ENCODE results near the gene CFAP157. TPM values are rescaled to one million over a fixed set of nuclear protein-coding genes. Genes with fewer than 3 reads are reported as not detected.

CFAP157 gene
- total RNA-seq, 1 donor from 2014 or later: 0.85 TPM

- Mint-ChIP-seq H3K36me3 (ENCODE audit: low read depth, unreplicated experiment) (peaks cover 10% of the 10 kb centered on the region), H3K4me3 (ENCODE audit: unreplicated experiment) (no peak overlapping the region), H3K4me1 (ENCODE audit: unreplicated experiment) (peaks cover 19% of the 10 kb centered on the region), H3K9me3 (ENCODE audit: unreplicated experiment) (no peaks in the 10 kb centered on the region), H3K27me3 (ENCODE audit: unreplicated experiment) (peaks cover 9% of the 10 kb centered on the region), H3K27ac (ENCODE audit: unreplicated experiment) (no peak overlapping the region)
- TF ChIP-seq, protein P1, sequence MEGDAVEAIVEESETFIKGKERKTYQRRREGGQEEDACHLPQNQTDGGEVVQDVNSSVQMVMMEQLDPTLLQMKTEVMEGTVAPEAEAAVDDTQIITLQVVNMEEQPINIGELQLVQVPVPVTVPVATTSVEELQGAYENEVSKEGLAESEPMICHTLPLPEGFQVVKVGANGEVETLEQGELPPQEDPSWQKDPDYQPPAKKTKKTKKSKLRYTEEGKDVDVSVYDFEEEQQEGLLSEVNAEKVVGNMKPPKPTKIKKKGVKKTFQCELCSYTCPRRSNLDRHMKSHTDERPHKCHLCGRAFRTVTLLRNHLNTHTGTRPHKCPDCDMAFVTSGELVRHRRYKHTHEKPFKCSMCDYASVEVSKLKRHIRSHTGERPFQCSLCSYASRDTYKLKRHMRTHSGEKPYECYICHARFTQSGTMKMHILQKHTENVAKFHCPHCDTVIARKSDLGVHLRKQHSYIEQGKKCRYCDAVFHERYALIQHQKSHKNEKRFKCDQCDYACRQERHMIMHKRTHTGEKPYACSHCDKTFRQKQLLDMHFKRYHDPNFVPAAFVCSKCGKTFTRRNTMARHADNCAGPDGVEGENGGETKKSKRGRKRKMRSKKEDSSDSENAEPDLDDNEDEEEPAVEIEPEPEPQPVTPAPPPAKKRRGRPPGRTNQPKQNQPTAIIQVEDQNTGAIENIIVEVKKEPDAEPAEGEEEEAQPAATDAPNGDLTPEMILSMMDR (IDR thresholded peaks at IDR 0.05; ENCODE audit: unreplicated experiment): no peak
- DNase-seq (ENCODE audit: low spot score): no peak
These were observed 25.7 kb downstream of the CFAP157 start for GRCh38 chr9:127732444-127732843.

- Mint-ChIP-seq H3K4me1 (ENCODE audit: unreplicated experiment) (peaks cover 25% of the 10 kb centered on the region), H3K4me3 (ENCODE audit: unreplicated experiment) (peak overlapping the region; percentile 76), H3K36me3 (ENCODE audit: low read depth, unreplicated experiment) (peaks cover 17% of the 10 kb centered on the region), H3K9me3 (ENCODE audit: unreplicated experiment) (no peaks in the 10 kb centered on the region), H3K27me3 (ENCODE audit: unreplicated experiment) (peaks cover 15% of the 10 kb centered on the region), H3K27ac (ENCODE audit: unreplicated experiment) (no peak overlapping the region)
- no peak for DNase-seq (ENCODE audit: low spot score)
- TF ChIP-seq, protein P1 (IDR thresholded peaks at IDR 0.05; ENCODE audit: unreplicated experiment): no peak
These were observed 26.8 kb downstream of the CFAP157 start for GRCh38 chr9:127733614-127734013.

DNA sequence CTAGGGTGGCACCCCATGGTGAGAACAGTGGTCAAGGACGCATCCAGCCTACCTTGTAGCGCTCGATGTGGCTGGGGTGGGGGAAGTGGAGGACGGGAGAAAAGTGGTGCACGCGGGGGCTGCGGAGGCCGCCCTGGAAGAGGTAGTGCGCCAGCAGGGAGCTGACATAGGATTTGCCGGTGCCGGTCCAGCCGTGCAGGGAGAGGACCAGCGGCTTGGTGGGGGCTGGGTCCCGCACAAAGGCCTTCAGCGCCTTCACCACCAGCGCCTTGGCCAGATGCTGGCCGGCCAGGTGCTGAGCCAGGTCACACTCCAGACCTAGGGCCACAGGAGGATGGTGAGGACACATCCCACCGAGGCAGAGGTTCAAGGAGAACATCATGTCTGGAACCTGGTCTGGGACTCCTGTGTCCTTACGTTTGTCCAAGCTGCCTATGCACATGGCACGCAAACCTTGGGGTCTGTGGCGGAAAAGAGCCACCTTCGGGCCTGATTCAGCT, 27.5 kb downstream of the CFAP157 start:
- peaks cover 15% of the 10 kb centered on the region for H3K27me3 Mint-ChIP-seq (ENCODE audit: unreplicated experiment)
- peaks cover 23% of the 10 kb centered on the region for H3K36me3 Mint-ChIP-seq (ENCODE audit: low read depth, unreplicated experiment)
- TF ChIP-seq, protein P1 (IDR thresholded peaks at IDR 0.05; ENCODE audit: unreplicated experiment): no peak
- H3K9me3 Mint-ChIP-seq (ENCODE audit: unreplicated experiment): no peaks in the 10 kb centered on the region
- H3K4me3 Mint-ChIP-seq (ENCODE audit: unreplicated experiment): peak overlapping the region; percentile 76
- peaks cover 25% of the 10 kb centered on the region for H3K4me1 Mint-ChIP-seq (ENCODE audit: unreplicated experiment)
- DNase-seq (ENCODE audit: low spot score): no peak
- H3K27ac Mint-ChIP-seq (ENCODE audit: unreplicated experiment): no peak overlapping the region

- peak; percentile 100 for DNase-seq (ENCODE audit: low spot score)
- Mint-ChIP-seq H3K9me3 (ENCODE audit: unreplicated experiment) (no peaks in the 10 kb centered on the region), H3K4me1 (ENCODE audit: unreplicated experiment) (peaks cover 25% of the 10 kb centered on the region), H3K4me3 (ENCODE audit: unreplicated experiment) (peak within 1 kb of the TSS; percentile 93), H3K27me3 (ENCODE audit: unreplicated experiment) (peaks cover 16% of the 10 kb centered on the region), H3K27ac (ENCODE audit: unreplicated experiment) (peak within 1 kb of the TSS; percentile 98), H3K36me3 (ENCODE audit: low read depth, unreplicated experiment) (peaks cover 24% of the 10 kb centered on the region)
- TF ChIP-seq, protein P1 (IDR thresholded peaks at IDR 0.05; ENCODE audit: unreplicated experiment): peak; percentile 86
These were observed 28.1 kb downstream of the CFAP157 start, which contains the start of gene TOR2A for GRCh38 chr9:127734747-127735529. Gene TOR2A, minus strand, starts transcription at chr9:127735294. Its CDS starts 24 bp downstream, at chr9:127735270.

Data from endothelial cell (in vitro differentiated cells).